IgD-negative memory B cell (primary cell): ENCODE measurements around the gene MRPL41. TPM values are rescaled to one million over a fixed set of nuclear protein-coding genes. Genes with fewer than 3 reads are reported as not detected.

Source experiments
- H3K27ac Mint-ChIP-seq, 3 donors: one replicate each; pipeline ENCODE4 v1.8.0; 2020 to 2022; ENCODE audit warnings: mild to moderate bottlenecking in 3 of 3, mixed read lengths in 3 of 3, moderate library complexity in 1 of 3
- H3K27me3 Mint-ChIP-seq: one replicate; pipeline ENCODE4 v1.8.0; 2021; ENCODE audit warnings: mixed read lengths
- H3K36me3 Mint-ChIP-seq: one replicate; pipeline ENCODE4 v1.8.0; 2020; ENCODE audit warnings: mild to moderate bottlenecking, mixed read lengths
- H3K4me1 Mint-ChIP-seq, 3 donors: one replicate each; pipeline ENCODE4 v1.8.0; 2020 to 2022; ENCODE audit warnings: mixed read lengths in 3 of 3, mild to moderate bottlenecking in 1 of 3
- H3K4me3 Mint-ChIP-seq, 4 donors: one replicate each; pipeline ENCODE4 v1.8.0; 2020 to 2022; ENCODE audit warnings: mild to moderate bottlenecking in 4 of 4, mixed read lengths in 4 of 4, moderate library complexity in 3 of 4
- H3K9me3 Mint-ChIP-seq, 3 donors: one replicate each; pipeline ENCODE4 v1.8.0; 2020 to 2021; ENCODE audit warnings: mixed read lengths in 3 of 3, mild to moderate bottlenecking in 1 of 3
- polyA plus RNA-seq: library from polyadenylated mRNA; unstranded; fragments of 300-500 nt; fragmentation: Illumina TruSeq; gene quantifications from one replicate; pipeline ENCODE4 v1.2.3, GENCODE V29; 2021

MRPL41 gene
- polyA plus RNA-seq, 1 donor from 2014 or later: 44.9 TPM

DNA sequence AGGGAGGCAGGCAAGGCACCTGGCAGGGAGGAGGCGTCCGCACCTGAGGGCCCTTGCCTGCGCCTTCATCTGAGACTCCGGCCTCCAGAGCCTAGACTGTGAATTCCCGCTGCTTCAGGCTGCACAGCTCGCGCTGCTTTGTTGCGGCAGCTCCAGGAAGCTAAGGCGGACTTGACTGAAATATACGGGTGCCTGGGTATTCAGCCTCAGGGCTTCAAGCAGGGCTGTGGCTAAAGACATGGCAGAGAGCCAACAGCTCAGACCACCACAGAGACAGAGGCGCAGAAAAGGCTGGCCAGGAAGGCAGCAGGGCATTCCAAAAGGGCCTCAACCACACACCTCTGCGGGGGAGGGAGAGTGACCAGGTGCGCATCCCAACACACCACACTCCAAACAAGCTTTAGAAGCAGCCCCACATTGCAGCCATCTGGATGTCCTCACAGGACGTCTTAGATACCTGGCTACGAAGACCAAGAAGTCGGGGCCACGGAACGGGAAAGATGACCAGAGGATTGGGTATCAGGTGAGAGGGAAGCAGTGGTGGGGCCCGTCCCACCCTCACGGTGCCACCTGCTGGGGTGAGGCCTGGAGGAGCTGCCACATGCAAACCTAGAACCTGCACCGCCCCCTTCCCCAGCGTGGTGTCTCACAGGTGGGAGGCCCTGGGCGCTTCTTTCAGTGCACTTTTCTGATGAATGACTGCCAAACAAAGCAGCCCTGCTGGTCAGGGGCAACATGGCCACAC, 28.7 kb downstream of the MRPL41 start:
- Mint-ChIP-seq H3K27ac (peak overlapping the region in 1 of 3 donors; percentile 60), H3K36me3 (no peaks in the 10 kb centered on the region), H3K9me3 (no peaks in the 10 kb centered on the region), H3K4me3 (peak overlapping the region in 1 of 4 donors; percentile 39), H3K27me3 (no peaks in the 10 kb centered on the region), H3K4me1 (peaks cover 21 to 25% (median 22%) of the 10 kb centered on the region in 3 donors)

DNA sequence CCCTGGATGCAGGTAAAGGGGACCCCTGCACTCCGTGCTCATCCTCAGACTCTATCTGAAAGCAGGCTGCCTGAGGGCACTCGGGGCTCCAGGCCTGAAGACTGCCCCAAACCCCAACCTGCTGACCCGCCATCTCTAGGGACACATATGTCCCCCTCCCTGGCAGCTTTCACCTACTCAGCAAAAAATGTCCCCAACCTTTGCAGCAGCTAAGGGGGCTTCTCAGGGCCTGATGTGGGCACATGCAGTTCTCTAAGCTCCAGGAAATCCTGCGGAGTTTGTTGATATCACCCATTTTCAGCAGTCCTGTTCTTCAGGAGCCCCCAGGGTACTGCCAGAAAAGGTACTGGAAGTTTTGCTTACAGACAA, 29.3 kb downstream of the MRPL41 start:
- no peak overlapping the region for H3K27ac Mint-ChIP-seq
- peaks cover 16 to 19% (median 16%) of the 10 kb centered on the region in 3 donors for H3K4me1 Mint-ChIP-seq
- no peaks in the 10 kb centered on the region for H3K9me3 Mint-ChIP-seq
- no peak overlapping the region for H3K4me3 Mint-ChIP-seq
- no peaks in the 10 kb centered on the region for H3K36me3 Mint-ChIP-seq
- no peaks in the 10 kb centered on the region for H3K27me3 Mint-ChIP-seq

DNA sequence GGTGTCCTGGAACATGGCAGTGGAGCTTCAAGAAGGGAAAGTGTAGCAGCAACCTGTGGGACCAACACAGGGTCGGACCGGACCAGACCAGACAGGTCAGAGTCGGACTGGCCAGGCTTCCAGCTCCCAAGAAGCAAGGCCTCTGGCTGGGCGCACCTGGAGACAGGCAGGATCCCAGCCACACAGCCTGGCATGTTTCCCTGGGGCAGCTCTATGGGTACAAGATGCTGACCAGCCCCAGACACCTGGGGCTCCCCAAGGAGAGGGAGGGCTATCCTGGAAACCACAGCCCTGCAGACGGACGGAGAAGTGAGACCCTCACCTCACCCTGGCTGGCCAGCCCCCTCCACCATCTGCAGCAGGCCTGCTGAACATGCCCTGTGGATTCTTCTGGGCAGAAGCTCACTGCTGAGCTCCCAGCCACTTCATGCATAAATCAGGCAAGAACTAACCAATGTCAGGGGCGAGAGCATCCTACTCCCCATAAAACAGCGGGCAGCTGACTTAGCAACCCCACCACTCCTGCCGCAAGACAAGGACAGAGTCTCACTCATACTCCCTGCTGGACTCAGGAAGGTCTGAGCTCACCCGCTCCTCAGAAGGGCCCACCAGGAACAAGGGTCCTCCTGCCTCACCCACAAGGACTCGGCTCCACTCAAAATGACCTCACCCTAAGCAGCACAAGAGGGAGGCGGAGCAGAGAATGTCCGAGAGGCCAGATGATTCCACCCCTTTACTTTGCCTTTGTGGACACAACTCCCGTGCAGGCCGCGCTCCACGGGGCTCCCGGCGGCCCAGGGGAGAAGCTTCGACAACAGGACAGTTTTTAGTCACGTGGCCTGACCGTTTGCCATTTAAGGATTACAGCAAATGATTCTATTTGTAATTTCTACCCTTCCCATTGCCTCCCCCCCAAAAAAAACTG, 29.9 kb downstream of the MRPL41 start:
- Mint-ChIP-seq H3K9me3 (no peaks in the 10 kb centered on the region), H3K36me3 (peaks cover 2% of the 10 kb centered on the region), H3K27ac (no peak overlapping the region), H3K27me3 (no peaks in the 10 kb centered on the region), H3K4me1 (peaks cover 11 to 14% (median 12%) of the 10 kb centered on the region in 3 donors), H3K4me3 (peak overlapping the region in 1 of 4 donors; percentile 61)

DNA sequence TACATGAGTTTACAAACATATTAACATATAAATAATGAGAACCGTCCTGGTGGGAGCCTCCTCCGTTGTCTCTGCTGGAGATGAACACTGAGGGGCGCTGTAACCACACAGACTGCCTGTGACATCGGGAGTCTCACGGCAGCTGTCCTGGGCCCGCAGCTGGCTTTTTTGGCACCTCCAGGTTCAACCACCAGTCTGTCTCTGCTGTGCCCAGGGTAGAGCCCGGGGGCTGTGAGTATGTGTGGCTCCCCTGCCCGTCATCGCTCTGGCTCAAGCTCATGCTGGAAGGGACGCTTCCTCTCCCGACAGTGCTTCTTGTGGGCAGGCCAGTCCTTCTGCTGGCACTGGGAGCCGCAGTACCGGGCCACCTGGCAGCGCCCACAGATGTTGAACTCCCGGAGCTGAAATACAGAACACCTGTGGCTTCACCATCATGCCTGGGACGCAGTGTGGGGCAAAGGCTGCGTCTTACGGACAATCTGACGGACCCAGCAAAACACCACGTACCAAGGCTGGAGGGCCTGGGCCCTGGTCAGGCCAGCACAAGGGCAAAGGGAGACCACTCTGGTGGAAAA, 30.7 kb downstream of the MRPL41 start:
- Mint-ChIP-seq H3K27me3 (no peaks in the 10 kb centered on the region), H3K27ac (no peak overlapping the region), H3K4me3 (peak overlapping the region in 1 of 4 donors; percentile 61), H3K36me3 (peaks cover 3% of the 10 kb centered on the region), H3K4me1 (peaks cover 6 to 10% (median 7%) of the 10 kb centered on the region in 3 donors), H3K9me3 (no peaks in the 10 kb centered on the region)

DNA sequence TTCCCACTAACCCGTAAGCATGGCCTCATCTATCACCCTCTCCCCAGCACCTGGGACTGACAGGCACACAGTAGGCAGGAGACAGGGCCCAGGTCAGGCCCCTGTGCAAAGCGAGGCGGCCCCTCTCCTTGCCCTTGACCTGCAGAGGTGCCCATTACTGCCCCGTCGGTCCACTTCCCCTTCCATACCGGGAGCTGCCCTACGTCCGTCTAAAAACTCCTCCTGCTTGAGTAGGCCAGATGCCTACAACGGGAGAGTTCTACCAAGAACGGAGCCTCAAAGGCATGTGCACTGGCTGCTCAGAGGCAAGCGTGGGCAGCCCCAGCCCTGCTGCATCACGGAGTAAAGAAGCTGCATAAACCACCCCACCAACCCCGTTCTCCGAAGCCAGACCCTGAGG, 31.7 kb downstream of the MRPL41 start:
- Mint-ChIP-seq H3K9me3 (no peaks in the 10 kb centered on the region), H3K27me3 (no peaks in the 10 kb centered on the region), H3K4me1 (peaks cover 0 to 10% (median 7%) of the 10 kb centered on the region in 3 donors), H3K4me3 (peak overlapping the region in 1 of 4 donors; percentile 67), H3K27ac (no peak overlapping the region), H3K36me3 (peaks cover 3% of the 10 kb centered on the region)

DNA sequence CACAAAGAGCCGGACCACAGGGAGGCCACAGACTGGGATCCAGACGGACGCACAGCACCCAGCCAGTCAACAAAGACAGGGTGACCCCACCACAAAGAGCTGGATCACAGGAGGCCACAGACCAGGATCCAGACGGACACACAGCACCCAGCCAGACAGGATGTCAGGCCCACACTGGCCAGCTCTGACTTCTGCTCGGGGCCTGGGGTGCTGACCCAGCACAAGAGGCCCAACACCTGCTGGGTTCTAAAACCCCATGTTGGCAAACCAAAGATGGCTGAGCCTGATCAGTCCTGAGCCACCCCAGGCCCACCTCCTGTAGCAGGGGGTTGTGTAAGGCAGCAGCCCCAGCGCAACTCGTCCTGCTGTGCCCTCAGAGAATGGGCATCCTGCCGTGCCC, 32.3 kb downstream of the MRPL41 start:
- Mint-ChIP-seq H3K27me3 (no peaks in the 10 kb centered on the region), H3K27ac (no peak overlapping the region), H3K4me3 (peak overlapping the region in 1 of 4 donors; percentile 62), H3K36me3 (peaks cover 3% of the 10 kb centered on the region), H3K4me1 (peaks cover 0 to 8% (median 7%) of the 10 kb centered on the region in 3 donors), H3K9me3 (no peaks in the 10 kb centered on the region)

DNA sequence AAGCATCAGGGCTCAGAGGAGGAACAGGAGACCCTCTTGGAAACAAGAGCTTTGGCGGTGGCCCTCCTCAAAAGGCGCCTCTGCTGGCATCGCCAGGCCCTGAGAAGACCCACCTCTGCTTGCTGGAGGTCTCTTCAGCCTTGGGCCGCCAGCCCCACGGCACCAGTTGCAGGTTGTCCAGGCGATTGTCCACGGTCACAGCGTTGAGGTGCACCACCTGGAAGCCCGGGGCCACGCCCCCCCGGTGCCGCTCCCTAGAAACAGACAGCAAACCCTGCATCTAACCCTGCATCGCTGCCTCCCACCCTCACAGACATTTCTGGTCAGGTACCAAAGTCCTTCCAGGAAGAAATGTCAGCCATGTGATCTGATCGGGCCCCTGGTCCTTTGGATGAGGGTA, 35.2 kb downstream of the MRPL41 start:
- Mint-ChIP-seq H3K36me3 (peaks cover 3% of the 10 kb centered on the region), H3K27me3 (peaks cover 1% of the 10 kb centered on the region), H3K4me1 (peaks cover 3 to 9% (median 7%) of the 10 kb centered on the region in 3 donors), H3K9me3 (no peaks in the 10 kb centered on the region), H3K4me3 (peak overlapping the region in 1 of 4 donors; percentile 76), H3K27ac (no peak overlapping the region)

DNA sequence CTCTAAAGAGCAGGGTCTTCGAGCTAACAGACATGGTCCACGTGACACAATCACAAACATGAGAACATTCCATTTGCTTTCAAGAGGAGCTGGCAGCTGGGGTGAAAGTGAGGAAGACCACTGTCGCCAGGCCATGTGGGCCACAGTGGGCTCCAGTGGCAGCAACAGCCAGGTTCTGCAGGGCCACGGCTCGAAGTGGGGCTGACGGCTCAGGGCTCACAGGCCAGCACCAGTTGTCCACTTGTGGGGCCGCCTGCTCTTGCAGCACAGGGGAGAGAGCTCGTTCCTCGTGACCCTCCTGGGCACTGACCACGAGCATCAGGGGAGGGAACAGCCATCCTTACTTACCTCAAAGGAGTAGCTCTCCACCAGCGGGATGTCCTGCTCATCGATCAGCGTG, 36.6 kb downstream of the MRPL41 start:
- peaks cover 3 to 9% (median 7%) of the 10 kb centered on the region in 3 donors for H3K4me1 Mint-ChIP-seq
- peaks cover 3% of the 10 kb centered on the region for H3K36me3 Mint-ChIP-seq
- no peaks in the 10 kb centered on the region for H3K9me3 Mint-ChIP-seq
- peak overlapping the region in 3 of 4 donors; percentile 39 to 90 (median 77) for H3K4me3 Mint-ChIP-seq
- H3K27me3 Mint-ChIP-seq: peaks cover 1% of the 10 kb centered on the region
- H3K27ac Mint-ChIP-seq: peak overlapping the region in 2 of 3 donors; percentile 27 to 75

DNA sequence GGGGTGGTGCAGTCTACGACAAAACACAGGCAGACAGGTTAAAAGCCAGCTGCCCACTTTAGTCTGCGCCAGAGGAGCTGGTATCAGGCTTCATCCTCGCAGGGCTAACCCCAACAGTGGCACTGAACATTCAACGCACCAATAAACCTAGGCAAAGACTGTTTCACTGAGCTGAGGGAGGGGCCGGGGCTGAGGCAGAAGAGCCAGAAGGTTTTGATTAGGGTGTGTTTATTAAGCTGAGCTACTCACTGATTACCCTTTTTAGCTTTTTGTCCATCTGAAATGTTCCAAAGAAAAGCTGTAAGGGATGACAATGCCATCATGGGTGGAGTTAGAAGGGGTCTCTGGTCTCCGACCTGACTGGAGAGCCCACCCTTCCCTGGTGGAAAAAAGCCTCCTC, 37.2 kb downstream of the MRPL41 start:
- Mint-ChIP-seq H3K4me1 (peaks cover 3 to 9% (median 7%) of the 10 kb centered on the region in 3 donors), H3K4me3 (peak overlapping the region; percentile 33 to 90 (median 70)), H3K36me3 (peaks cover 3% of the 10 kb centered on the region), H3K27ac (peak overlapping the region in 1 of 3 donors; percentile 85), H3K9me3 (no peaks in the 10 kb centered on the region), H3K27me3 (peaks cover 1% of the 10 kb centered on the region)

DNA sequence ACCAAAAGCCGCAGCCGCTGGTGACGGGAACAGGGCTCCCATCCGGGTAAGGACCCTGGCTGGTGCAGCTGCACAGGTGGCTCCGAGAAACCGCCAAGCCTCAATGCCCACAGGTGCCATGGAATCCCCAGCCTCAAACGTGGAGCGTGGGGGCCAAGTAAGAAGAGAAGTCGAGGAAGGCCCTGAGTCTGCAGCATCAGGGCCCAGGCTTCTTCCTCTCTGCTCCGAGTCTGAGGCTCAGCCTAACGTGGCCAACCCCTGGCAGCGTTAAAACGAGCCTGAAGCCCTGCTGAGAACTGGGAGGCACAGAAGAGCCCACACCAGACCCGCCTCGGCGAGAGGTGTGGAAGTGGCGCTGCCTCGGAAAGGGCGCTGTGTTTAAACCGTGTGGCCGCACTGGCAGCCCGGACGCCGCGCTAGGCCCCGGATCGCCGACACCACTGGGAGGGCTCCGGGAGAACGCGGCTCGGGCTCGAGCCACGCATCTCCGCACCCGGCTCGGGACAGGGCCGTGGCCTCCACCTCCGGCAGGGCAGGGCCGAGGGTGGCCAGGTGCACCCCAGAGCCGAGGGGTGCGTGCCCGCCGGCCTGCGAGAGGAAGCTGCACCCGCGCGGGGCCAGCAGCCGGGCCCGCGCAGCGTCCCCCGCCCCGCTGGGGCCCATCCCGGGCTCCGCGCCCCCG, 37.9 kb downstream of the MRPL41 start:
- Mint-ChIP-seq H3K4me3 (peak overlapping the region; percentile 87 to 97 (median 92)), H3K9me3 (no peaks in the 10 kb centered on the region), H3K4me1 (peaks cover 3 to 9% (median 7%) of the 10 kb centered on the region in 3 donors), H3K27me3 (peaks cover 1% of the 10 kb centered on the region), H3K36me3 (peaks cover 5% of the 10 kb centered on the region), H3K27ac (peak overlapping the region in 1 of 3 donors; percentile 85)

DNA sequence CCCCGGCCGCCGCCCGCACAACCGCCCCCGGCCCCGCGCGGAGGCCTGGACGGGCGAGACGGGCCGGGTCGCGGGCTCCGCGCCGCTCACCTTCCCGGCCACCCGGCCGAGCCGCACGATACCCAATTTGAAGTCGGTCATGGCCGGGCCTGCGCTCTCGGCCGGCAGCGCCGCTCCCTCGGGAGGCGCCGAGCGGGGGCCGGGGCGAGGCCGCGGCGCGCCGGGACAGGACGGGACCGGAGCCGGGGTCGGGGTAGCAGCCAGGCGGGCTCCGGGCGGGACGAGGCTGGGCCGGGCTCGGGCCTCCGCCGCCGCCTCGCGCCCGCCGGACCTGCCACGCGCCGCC, 38.4 kb downstream of the MRPL41 start:
- Mint-ChIP-seq H3K4me1 (peaks cover 3 to 9% (median 7%) of the 10 kb centered on the region in 3 donors), H3K4me3 (peak overlapping the region in 1 of 4 donors; percentile 80), H3K36me3 (peaks cover 5% of the 10 kb centered on the region), H3K9me3 (no peaks in the 10 kb centered on the region), H3K27me3 (peaks cover 1% of the 10 kb centered on the region), H3K27ac (no peak overlapping the region)

DNA sequence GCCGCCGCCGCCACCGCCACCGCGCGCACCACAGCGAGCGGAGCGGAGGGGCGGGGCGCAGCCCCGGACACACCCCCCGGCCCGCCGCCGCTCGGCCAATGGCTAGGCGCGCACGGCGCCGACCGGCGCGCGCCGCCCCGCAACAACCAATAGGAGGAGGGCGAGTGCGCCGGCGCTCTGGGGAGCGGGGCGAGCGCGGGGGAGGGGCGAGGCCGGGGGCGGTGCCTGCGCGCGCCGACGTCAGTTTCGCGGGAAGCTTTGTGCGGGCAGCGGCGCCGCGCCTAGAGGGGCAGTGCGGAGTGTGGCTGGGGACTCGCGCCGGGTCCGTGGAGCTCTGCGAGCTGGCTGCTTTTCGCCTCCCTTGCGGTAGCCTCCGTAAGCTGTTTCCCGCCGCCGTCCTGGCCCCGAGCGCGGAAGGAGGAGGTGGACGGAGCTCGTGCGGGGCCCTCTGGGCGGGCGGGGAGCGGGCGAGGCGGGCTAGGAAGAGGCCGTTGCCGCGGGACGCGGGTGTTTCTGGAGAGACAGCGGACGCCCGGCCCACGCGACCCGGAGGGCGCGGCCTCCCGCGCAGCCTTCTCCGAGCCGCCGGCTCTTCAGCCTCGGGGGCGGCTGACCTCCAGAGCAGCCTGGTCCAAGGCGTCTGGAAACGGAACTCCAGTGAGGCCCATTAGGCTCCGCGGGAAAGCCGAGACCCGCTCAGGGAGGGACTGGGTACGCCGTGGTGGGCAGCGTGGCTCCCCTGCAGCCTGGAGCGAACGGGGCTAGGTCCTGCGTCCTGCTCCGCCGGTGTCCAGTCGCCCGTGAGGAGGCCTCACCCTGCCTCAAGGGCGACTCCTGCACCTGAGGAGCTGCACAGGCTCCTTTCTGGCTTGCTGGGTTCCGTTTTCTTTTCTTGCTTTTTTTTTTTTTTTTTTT, 39.0 kb downstream of the MRPL41 start, which contains the start of gene ZMYND19:
Gene ZMYND19, minus strand, starts transcription at position 44 of the 915 bp plus-strand sequence. CDS start 249 bp downstream, outside the sequence.
- peak within 1 kb of the TSS; percentile 90 to 98 (median 94) for H3K4me3 Mint-ChIP-seq
- H3K27ac Mint-ChIP-seq: peak within 1 kb of the TSS; percentile 19 to 94 (median 85)
- peaks cover 5% of the 10 kb centered on the region for H3K36me3 Mint-ChIP-seq
- peaks cover 1% of the 10 kb centered on the region for H3K27me3 Mint-ChIP-seq
- H3K9me3 Mint-ChIP-seq: no peaks in the 10 kb centered on the region
- peaks cover 3 to 9% (median 7%) of the 10 kb centered on the region in 3 donors for H3K4me1 Mint-ChIP-seq

DNA sequence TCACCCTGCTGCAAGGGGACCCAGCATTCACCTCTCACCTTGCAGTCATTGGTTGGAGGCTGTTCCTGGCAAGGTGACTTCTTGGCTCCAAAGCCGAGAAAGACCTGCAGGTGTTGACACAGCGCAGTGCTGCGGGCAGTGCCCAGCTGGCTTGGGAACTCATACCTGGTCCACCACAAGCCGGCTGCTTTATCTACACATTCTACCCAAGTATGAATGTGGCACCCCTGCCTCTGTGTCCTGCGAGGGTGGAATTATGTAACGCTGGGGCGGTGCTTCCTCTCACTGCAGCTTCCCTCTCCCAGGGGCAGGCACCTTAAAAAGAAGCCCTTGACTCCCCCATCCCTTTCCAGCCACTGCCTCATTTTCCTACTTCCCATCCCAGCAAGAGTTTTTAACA, 41.1 kb downstream of the MRPL41 start:
- Mint-ChIP-seq H3K4me1 (peaks cover 3 to 7% (median 5%) of the 10 kb centered on the region in 3 donors), H3K4me3 (peak overlapping the region in 2 of 4 donors; percentile 27 to 87), H3K27me3 (peaks cover 1% of the 10 kb centered on the region), H3K9me3 (no peaks in the 10 kb centered on the region), H3K36me3 (peaks cover 2% of the 10 kb centered on the region), H3K27ac (peak overlapping the region in 1 of 3 donors; percentile 78)
